Stimulated activated CD8-positive, alpha-beta memory T cell treated with anti-CD3 and anti-CD28 coated beads, Interleukin-15, amount 100 ng/mL, for 48 hours (primary cell): ENCODE measurements around the gene TCAP.
"Not testable (repeated sequence)": the region's sequence is repeated elsewhere in the genome, so short reads cannot be mapped to it uniquely, and the experiment has no call there.

Experiments used
- DNase-seq, 2 donors: peaks; one replicate each; pipeline ENCODE4 v3.0.0-alpha.2; 2020; ENCODE audit warnings: low read depth in 2 of 2

Gene TCAP

DNA sequence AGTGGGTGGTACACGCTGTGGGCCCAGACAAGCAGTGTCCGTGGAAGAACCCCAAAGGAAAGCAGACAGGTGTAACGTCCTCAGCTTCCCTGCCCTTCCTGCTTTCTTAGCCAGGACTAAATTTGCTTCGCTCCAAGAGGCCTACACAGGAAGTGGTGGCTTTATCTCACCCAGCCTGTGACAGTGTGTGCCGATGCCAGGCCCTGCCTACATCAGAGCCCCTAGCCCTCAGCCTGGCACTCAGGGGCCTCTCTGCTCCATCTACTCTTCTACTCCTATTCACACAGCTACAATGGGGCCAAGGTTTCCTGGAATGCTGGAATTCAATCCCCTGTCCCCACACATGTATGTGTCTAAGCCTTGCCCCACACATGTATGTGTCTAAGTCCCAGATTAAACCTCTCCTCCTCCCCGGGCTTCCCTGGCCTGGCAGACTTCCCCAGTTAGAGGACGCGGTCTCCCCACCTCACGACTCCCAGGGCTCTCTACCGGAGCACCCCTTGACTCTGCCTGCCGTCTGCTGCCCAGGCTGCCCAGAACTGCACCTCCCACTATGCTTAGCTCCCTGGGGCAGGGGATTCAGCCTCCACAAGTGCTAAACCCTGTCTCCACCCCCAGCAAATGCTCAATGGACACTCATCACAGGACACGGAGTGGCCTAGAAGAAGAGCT lies 14.5 kb downstream of the TCAP start:
- no peak for DNase-seq

DNA sequence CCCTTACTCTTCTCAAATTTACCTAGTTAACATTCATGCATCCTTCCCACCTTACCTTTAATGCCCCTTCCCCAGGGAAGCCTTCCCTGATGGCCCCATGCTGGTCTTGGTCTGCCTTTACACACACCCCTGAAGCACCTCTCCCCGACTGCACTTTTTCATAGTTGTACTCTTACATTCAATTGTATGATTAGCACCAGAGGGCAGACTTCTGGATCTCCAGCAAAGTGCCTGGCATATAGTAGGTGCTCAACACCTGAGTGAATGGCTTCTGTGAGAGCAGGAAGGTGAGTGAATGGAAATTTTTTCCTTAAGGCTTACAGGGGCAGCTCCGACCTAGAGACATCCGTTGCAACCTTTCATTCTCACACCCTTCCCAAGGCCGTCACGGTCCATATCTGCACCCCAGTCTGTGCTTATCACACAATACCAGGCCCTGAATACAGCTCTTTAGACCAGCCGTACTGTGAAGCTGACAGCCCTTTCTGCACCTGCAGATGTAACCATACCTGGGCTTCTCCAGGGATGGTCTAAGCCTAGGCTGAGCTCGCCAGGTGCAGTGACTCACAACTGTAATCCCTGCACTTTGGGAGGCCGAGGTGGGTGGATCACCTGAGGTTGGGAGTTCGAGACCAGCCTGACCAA lies 18.3 kb downstream of the TCAP start:
- no peak for DNase-seq

DNA sequence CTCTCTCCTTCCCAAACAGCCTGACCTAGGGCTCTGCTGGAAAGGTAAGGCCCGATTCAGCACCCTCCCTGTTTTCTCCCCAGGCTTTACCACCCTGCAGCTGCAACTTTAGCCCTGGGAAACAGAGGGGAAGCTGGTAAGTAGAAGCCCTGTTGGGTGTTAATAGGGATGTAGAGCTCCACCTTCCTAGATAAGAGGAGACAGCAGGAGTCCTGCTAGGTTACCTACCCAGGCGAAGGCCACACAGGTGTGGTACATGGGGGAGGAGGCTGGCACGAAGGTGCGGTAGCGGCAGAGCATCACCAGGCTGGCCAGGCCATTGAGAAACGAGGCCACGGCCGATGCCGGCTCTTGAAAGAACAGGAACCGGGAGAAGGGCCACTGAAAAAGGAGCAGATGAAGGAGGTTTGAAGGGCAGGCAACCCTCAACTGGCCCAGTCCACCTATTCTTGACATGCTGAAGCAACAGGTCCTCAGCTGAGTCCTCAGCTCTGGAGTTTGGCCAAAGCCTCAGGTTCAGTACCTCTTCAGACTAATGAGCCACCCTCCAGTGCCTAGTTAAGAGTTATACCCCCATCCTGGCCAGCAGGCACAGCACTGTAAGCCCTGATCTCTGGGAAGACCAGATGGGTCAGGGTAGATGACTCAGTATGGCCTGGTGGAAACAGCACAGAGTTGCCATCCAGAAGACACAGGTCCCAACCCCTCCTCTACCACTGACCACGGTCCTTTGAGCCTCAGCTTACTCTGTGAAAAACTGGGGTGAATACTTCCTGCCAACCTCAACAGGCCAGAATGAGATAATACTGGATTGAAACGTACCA lies 19.4 kb downstream of the TCAP start:
- no peak for DNase-seq

DNA sequence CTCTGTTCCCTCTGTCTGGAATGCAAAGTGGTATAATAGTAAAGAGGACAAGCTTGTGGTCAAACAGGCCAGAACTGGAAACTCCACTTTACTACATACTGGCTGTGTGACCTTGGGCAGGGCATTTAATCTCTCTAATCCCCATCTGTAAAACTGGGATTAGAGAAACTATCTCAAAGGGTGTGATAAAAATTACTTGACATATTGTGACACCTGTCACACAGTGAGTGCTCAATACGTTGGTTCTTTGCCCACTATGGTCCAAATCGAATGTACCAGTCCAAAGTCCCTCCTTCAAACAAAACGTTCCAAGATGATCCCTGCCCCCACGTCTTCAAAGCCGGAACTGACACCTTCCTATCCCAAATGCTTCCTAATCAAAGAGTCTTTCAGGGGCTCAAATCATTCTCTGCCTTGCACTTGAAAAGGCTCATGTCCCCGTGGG lies 22.0 kb downstream of the TCAP start:
- DNase-seq = no peak

DNA sequence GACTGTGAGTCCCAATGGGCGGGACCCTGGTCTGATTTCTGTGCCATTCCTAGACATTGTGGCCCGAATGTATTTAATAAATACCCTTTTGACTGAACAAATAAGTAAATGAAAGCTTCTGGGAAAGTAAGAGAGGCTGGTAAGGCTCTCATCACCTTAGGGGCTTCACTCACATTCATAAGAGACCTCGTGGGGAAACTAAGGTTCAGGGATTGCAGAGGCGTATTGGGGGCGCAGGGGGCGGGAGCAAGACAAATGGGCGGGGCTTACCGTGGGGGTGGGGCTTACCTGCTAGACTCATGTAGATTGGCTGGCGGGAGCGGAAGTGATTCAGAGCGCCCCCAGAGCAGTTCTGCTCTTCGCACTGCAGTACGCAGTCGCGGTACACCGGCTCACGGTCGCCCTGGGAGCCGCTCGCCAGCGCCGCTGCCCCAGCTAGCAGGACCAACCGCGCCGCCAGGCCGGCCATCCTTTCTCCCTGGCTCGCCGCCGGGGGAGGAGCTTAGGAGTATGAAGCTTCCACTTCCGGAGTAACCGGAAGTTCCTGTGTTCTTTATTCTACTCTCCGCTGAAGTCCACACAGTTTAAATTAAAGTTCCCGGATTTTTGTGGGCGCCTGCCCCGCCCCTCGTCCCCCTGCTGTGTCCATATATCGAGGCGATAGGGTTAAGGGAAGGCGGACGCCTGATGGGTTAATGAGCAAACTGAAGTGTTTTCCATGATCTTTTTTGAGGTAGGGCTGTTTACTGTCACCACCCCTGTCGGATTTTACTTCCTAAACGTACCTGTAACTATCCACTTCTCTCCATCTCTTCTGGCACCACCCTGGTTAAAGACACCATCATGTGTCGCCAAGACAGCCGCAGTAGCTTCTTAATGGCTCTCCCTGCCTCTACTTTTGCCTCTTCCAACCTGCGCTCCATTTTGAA lies 22.7 kb downstream of the TCAP start, which contains the start of gene PGAP3:
PGAP3 (minus strand) TSS at position 512 of the 929 bp plus-strand sequence; CDS start at position 469, 43 bp downstream.
- peak; percentile 86 to 90 for DNase-seq

DNA sequence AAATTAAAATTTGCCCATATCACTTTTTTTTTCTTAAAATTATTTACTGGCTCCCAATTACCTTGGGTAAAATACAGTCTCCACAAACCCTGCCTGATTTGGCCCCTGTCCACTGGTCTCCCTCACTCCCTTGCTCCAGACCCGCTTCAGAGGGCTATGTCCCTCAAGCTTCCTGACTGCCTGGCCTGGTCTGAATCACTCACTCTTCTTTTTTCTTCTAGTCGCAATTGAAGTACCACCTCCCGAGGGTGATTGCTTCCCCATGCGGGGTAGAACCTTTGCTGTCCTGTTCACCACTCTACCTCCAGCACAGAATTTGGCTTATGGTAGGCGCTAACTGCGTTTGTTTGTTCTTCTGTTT lies 23.3 kb downstream of the TCAP start:
- DNase-seq = no peak

DNA sequence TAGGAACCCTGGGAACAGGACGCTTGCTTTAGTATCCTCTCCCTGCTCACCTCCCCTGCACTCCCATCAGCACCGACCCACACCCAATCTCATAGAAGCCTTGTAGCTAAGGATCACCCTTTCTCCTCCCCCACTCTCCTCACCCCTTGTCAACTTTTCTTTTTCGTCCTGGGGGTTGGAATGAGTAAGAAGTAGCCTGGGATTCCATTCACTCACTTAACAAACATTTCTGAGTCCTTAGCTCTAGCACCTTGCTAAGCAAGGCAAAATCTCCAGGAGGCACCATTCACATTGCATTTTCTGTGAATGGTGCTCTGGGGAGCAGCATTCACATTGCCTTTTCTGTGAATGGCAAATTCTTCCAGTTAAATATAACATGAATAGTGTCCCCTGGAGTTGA lies 23.8 kb downstream of the TCAP start:
- DNase-seq = no peak

DNA sequence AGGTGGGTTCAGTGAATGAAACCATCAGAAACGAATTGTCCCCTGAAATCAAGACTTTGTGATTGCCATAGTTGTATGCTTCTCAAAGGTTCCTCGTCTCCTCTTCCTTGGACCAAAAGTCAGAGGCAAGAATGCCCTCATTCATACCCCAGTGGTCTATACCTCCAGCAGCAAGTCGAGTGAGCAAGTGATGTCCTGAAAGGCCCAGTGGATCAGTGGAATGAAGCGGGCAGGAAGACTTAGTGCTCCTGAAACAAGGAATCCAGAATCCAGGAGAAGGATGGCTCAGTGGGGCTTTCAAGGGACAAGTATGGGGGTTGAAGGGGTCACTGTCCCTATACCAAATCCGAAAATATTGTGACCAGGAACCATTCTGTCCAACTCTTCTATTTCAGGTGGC lies 29.4 kb downstream of the TCAP start:
- DNase-seq = no peak

DNA sequence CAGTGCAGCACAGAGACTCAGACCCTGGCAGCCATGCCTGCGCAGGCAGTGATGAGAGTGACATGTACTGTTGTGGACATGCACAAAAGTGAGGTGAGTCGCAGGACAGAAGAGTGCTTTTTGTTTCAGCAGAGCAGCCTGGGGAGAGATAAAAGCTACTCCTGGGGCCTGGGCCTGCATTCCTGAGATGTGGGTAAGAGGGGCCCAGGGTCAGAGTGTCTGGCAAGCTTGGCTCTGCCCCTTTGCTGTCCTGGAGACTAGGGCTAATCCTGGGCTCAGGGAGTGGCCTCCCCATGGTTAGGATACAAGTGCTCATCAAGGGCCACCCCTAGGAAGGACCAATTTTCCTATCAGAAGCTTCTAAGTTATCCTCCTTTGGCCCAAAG lies 29.9 kb downstream of the TCAP start:
- DNase-seq = no peak

DNA sequence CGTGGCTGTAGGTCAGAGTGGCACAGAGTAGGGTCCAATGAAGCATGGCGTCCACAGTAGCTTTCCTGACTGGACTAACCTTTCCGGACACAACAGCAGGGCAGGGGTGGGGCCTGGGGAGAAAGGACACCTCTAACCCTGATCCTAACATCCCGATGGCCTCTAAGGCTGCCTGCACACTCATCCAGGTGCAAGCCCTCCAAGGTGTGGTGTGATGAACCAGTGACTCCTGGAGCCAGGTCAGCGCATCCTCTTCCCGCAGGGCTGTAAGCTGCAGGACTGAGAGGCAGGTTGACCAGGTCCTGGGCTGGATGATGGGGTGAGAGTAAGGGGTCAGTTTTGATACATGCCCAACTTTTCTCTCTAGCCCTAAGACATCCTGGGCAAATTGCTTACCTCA lies 31.6 kb downstream of the TCAP start:
- no peak for DNase-seq

DNA sequence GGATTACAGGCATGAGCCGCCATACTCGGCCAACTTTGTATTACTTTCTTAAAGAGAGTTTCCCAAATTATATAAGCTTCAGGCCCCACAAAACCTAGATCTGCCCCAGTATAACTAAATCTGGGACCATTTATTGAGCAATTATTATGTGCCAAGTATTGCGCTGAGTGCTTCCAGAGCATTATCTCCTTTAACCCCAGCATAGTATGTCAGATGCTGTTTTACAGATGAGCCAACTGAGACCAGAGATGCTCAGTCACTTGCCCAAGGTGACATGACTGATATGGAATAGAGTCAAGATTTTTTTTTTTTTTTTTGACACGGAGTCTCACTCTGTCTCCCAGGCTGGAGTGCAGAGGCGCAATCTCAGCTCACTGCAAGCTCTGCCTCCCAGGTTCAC lies 32.8 kb downstream of the TCAP start:
- no peak for DNase-seq

DNA sequence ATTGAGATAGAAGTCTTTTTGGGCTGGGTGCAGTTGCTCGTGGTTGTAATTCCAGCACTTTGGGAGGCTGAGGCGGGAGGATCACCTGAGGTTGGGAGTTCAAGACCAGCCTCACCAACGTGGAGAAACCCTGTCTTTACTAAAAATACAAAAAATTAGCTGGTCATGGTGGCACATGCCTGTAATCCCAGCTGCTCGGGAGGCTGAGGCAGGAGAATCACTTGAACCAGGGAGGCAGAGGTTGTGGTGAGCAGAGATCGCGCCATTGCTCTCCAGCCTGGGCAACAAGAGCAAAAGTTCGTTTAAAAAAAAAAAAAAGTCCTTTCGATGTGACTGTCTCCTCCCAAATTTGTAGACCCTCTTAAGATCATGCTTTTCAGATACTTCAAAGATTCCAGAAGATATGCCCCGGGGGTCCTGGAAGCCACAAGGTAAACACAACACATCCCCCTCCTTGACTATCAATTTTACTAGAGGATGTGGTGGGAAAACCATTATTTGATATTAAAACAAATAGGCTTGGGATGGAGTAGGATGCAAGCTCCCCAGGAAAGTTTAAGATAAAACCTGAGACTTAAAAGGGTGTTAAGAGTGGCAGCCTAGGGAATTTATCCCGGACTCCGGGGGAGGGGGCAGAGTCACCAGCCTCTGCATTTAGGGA lies 34.1 kb downstream of the TCAP start:
- DNase-seq = not testable (repeated sequence)

DNA sequence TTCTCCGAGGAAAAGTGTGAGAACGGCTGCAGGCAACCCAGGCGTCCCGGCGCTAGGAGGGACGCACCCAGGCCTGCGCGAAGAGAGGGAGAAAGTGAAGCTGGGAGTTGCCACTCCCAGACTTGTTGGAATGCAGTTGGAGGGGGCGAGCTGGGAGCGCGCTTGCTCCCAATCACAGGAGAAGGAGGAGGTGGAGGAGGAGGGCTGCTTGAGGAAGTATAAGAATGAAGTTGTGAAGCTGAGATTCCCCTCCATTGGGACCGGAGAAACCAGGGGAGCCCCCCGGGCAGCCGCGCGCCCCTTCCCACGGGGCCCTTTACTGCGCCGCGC lies 34.6 kb downstream of the TCAP start, which contains the start of gene ERBB2:
ERBB2 (plus strand) TSS at position 247 of the 330 bp plus-strand sequence. CDS start 175 bp downstream, outside the sequence.
- DNase-seq = no peak

DNA sequence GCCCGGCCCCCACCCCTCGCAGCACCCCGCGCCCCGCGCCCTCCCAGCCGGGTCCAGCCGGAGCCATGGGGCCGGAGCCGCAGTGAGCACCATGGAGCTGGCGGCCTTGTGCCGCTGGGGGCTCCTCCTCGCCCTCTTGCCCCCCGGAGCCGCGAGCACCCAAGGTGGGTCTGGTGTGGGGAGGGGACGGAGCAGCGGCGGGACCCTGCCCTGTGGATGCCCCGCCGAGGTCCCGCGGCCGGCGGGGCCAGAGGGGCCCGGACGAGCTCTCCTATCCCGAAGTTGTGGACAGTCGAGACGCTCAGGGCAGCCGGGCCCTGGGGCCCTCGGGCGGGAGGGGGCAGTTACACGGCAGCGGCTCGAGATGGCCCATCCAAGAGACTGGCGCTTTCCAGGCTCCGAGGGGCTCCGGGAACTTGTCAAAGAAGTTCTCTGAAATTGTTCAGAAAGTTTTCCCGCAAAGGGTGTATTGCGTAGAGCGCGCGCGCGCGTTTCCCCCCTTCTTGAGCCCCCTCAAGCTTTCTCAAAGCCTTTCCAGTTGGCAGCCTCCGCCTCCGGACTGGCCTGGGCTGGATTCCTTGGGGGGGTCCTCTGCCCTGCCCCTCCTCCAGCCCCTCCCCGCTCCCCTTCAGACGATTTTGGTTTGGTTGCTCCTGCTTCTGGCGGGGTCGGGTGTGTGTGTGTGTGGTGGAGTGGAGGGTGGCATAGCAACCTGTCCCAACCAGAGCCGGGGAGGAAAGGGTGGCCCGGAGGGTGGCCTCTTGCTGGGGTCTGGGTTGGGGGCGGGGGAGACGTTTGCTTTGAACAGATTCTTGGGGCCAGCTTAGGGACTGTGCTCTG lies 35.2 kb downstream of the TCAP start:
- DNase-seq = no peak

DNA sequence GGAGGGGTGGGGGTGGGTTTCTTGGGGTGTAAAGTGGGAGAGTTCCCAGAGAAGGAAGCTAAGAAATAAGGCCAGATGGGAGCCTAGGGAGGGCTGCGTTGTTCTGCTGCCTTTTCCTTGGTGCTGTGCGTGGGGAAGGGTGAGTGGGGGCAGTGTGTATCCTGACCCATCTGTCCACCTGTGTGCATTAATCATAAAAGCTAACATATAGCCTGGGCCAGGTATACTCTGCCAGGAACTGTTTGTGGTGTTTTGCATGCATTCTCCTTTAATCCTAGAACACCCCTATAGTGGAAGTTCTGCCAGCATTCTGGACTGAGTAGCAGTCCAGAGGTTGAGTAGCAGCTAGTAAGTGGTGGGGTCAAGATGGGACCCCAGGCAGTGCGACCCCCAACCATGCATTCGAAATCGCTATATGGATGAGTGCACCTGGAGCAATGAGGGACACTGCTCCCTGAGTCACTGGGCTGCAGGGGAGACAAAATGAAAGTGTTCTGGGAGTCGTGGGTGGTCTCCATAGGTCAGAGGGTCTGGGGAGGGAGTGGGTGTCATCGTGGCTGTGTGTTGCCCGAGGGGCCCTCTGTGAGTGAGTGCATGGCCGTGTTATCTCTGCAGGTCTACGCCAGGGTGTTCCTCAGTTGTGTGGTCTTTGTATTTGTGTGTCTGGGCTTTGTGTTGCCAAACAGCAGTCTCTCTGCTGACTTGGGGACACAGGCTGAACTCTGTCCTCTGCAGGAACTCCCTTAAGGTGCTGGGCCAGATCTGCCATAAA lies 36.0 kb downstream of the TCAP start:
- no peak for DNase-seq

DNA sequence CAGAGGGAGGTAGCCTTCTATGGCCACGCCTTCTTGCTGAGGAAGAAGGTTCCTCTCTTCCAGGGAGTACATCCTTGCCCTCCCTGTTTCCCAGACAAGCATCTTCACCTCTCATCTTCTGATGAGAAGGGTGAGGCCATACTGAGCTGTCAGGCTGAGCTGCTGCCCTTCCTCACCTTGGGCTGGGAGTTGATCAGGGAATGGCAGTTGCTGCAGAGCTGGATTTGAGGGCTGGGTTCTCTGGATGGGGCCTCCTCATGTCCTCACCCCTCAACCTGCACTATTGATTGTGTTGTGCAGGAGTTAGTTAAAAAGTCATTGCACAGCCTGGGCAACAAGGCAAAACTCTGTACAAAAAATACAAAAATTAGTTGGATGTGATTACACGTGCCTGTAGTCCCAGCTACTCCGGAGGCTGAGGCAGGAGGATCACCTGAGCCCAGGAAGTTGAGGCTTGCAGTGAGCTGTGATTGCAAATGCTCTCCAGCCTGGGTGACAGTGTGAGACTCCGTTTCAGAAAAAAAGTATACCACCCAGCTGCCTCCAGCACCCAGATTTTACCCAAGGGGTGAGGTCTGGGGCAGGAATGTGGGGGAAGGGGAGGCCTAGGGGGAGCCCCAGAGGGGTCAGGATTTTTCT lies 36.8 kb downstream of the TCAP start:
- DNase-seq = no peak

DNA sequence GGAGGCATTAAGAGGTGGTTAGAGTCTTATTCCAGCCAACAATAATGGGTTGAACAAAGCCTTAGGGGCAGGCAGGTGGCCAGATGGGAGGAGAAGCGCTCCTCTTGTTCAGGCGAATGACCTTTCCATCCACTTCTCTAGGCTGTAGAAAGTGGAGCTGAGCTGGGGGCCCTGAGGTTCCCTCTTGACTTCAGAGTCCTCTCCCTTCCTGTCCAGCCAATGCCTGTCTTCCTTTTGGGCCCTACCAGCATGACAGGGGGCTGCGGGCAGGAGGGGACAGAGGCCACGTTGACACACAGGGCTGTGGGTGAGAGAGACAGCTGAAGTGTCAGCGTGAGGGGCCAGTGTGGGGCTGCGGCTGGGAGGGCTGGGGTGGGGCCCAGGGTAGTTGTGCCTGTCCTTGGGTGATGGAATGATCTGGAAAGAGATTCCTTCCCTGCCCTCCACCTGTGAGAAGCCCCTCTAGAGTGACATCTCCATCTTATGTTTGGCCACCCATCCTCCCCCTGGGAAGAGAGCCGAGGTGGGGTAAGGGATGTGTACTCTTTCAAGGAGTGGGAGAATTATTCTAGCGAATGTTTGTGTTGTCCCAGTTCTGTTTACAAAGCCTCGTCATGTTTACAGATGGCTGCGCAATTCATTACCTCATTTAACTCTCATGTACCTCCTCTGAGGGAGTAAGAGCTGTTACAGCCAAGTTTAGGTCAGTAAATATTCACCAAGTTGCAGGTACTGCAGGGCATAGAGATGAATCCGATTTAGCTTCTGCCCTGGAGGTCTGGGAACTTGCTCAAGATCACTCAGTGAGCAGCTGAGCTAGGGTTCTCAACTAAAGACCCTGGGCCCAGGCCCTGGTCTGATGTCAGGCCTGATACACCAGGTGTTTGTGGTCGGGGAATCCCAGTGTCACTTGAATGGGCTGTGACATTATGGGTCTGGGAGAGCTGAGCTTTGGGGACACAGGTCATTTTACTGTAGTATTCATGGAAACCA lies 38.0 kb downstream of the TCAP start:
- no peak for DNase-seq

DNA sequence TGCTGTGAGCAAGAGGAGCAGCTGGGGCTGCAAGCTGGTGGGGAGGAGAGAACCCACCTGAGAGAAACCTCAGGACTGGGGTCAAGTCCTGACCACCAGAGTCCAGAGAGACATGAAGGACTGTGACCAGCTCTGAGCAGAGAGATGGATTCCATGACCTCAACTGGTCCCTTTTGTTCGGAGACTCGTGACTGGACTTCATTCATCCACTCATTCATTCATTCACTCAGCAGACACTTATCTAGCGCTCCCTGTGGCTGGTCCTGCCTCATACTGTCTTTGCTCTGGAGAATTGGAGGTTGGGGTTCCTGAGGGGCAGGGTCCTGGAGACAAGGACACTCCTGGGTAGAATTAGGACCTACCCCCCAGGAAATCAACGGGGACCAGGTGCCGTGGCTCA lies 38.8 kb downstream of the TCAP start:
- DNase-seq = no peak
